MM.1S (cell line): ENCODE measurements around the gene ANKS6.

Source experiments
- CTCF ChIP-seq: fragments of 300-600 bp; sonication (generic); IDR thresholded peaks from 2 replicates; pipeline ENCODE4 v1.5.1; 2016; ENCODE audit warnings: antibody characterized with exemption, low read length, mixed read lengths
- EZH2 ChIP-seq: fragments of 300-600 bp; sonication (generic); optimal IDR thresholded peaks from 2 replicates; pipeline ENCODE3; 2017; ENCODE audit warnings: low read depth, mild to moderate bottlenecking, antibody characterized with exemption, low read length, mixed read lengths
- EZH2phosphoT487 ChIP-seq: fragments of 300-600 bp; sonication (generic); IDR thresholded peaks from 2 replicates; pipeline ENCODE4 v1.6.1; 2018; ENCODE audit warnings: antibody characterized with exemption, low read length

GRCh38 chr9:98770717-98771116, 25.6 kb downstream of the ANKS6 start:
- TF ChIP-seq CTCF (no peak), EZH2phosphoT487 (no peak), EZH2 (no peak)
